Thyroid gland (tissue), 4 donors: ENCODE data around the gene DLX4. TPM values are rescaled to one million over a fixed set of nuclear protein-coding genes. Genes with fewer than 3 reads are reported as not detected.

Experiments used
- DNase-seq, 2 donors: peaks; one replicate each; pipeline ENCODE4 v3.0.0-alpha.2; 2019
- H3K27ac ChIP-seq, 3 donors: fragments of 200-600 bp; sonication (generic); 1 replicate in 2 of 3; 2 replicates in 1 of 3; pipeline ENCODE4 v1.5.1; 2016 to 2019; ENCODE audit warnings: mild to moderate bottlenecking in 1 of 3, moderate library complexity in 1 of 3
- H3K27me3 ChIP-seq: fragments of 200-600 bp; sonication (generic); one replicate; pipeline ENCODE4 v1.5.1; 2019
- H3K36me3 ChIP-seq, 2 donors: fragments of 200-600 bp; sonication (generic); one replicate each; pipeline ENCODE4 v1.5.1; 2016 to 2019
- H3K4me1 ChIP-seq, 2 donors: fragments of 200-600 bp; sonication (generic); one replicate each; pipeline ENCODE4 v1.5.1; 2017 to 2019
- H3K4me3 ChIP-seq, 3 donors: fragments of 200-600 bp; sonication (generic); replicated peaks in 1 of 3; 1 replicate in 2 of 3; 2 replicates in 1 of 3; pipeline ENCODE4 v1.5.1; 2016; ENCODE audit warnings: mild to moderate bottlenecking in 1 of 3
- H3K9me3 ChIP-seq: fragments of 200-600 bp; sonication (generic); one replicate; pipeline ENCODE4 v1.5.1; 2017
- POLR2A ChIP-seq, 2 donors: fragments of 450-650 bp; IDR thresholded peaks; one replicate each; pipeline ENCODE4 v1.6.1; 2017; ENCODE audit warnings: antibody characterized with exemption in 2 of 2, mild to moderate bottlenecking in 2 of 2, moderate library complexity in 1 of 2
- WGBS, 2 donors: methylation state at CpG; one replicate each; pipeline ENCODE4 v1.1.5; 2017; 5-methylcytosine and 5-hydroxymethylcytosine counted together
- intact Hi-C: fragments of 100-400 bp; cut with DNase I; formaldehyde crosslinking; loops from one replicate; pipeline ENCODE4 v1.15.1; 2023
- total RNA-seq, 4 donors: library from RNA; depleted of rRNA; stranded (reverse); fragments of >200 nt; gene quantifications; one replicate each; pipeline ENCODE4 v1.2.3, GENCODE V29; 2016
- TF ChIP-seq, protein P1 (sequence below), 6 experiments: fragments of 200-600 bp in 3 of 6; fragments of 450-650 bp in 3 of 6; sonication (generic) in 3 of 6; IDR thresholded peaks; one replicate each; pipeline ENCODE4 v1.5.1; 2016 to 2019; ENCODE audit warnings: antibody characterized with exemption in 6 of 6, mild to moderate bottlenecking in 2 of 6, inconsistent platforms in 1 of 6, moderate library complexity in 1 of 6

DLX4 gene
- total RNA-seq, 4 donors from 2014 or later = 0.56 to 1.2 TPM; not detected in 2

DNA sequence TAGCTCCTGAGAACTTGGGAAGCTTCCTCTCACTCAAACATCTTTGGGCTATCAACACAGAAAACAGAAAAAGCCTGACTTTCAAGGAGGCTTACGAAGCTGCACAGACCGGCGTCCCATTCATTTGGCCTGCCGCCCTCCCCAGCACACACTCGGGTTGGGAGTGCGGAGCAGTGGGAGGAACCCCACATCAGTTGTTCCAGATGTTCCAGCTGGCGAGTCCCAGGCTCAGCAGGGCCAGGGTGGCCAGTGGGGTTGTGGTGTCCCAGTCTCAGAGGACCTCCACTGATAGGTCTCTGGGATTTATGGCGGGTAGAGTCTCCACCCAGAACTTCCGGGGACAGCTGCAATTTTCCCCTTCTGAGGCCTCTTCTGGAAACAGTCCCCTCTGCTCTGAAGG lies 43.1 kb upstream of the DLX4 start:
- TF ChIP-seq, protein P1, sequence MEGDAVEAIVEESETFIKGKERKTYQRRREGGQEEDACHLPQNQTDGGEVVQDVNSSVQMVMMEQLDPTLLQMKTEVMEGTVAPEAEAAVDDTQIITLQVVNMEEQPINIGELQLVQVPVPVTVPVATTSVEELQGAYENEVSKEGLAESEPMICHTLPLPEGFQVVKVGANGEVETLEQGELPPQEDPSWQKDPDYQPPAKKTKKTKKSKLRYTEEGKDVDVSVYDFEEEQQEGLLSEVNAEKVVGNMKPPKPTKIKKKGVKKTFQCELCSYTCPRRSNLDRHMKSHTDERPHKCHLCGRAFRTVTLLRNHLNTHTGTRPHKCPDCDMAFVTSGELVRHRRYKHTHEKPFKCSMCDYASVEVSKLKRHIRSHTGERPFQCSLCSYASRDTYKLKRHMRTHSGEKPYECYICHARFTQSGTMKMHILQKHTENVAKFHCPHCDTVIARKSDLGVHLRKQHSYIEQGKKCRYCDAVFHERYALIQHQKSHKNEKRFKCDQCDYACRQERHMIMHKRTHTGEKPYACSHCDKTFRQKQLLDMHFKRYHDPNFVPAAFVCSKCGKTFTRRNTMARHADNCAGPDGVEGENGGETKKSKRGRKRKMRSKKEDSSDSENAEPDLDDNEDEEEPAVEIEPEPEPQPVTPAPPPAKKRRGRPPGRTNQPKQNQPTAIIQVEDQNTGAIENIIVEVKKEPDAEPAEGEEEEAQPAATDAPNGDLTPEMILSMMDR (IDR thresholded peaks at IDR 0.05) = no peak
- no peak for TF ChIP-seq POLR2A (IDR thresholded peaks at IDR 0.05)
- WGBS, 2 donors = 80 to 83% methylated on average over 1 to 9 of the region's 9 CpGs
- Histone ChIP-seq H3K27me3 (no peaks in the 10 kb centered on the region), H3K9me3 (no peaks in the 10 kb centered on the region), H3K4me1 (peaks cover 0 to 7% of the 10 kb centered on the region in 2 donors), H3K27ac (no peak overlapping the region), H3K36me3 (no peaks in the 10 kb centered on the region), H3K4me3 (no peak overlapping the region)
- intact Hi-C loops = no loop called here
- no peak for DNase-seq

DNA sequence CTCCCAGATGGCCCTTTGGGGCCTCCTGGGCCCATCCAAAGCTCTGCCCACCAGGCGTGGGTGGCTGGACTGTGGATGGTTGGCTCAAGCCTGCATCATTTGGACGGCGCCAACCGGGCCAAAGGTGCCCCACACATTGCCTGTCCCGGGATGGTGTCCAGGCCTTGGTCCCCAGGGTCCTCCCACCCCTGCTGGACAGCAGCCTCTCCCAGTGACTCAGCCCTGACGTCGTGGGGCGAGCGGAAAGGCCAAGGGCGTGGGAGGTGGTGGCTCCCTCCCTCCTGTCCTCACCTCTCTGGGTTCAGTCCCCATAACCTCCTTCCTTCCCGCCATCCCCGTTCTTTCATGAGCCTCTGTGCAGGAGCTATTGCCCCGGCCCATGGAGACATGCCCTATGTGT lies 42.1 kb upstream of the DLX4 start:
- H3K27me3 ChIP-seq = no peaks in the 10 kb centered on the region
- peak; percentile 15 to 20 for DNase-seq
- H3K36me3 ChIP-seq = no peaks in the 10 kb centered on the region
- intact Hi-C loops = no loop called here
- H3K9me3 ChIP-seq = no peaks in the 10 kb centered on the region
- H3K4me1 ChIP-seq = peaks cover 0 to 7% of the 10 kb centered on the region in 2 donors
- WGBS, 2 donors = 67 to 85% methylated on average over 13 of the region's 13 CpGs
- no peak overlapping the region for H3K4me3 ChIP-seq
- TF ChIP-seq POLR2A (IDR thresholded peaks at IDR 0.05) = no peak
- TF ChIP-seq, protein P1 (IDR thresholded peaks at IDR 0.05) = no peak
- no peak overlapping the region for H3K27ac ChIP-seq

DNA sequence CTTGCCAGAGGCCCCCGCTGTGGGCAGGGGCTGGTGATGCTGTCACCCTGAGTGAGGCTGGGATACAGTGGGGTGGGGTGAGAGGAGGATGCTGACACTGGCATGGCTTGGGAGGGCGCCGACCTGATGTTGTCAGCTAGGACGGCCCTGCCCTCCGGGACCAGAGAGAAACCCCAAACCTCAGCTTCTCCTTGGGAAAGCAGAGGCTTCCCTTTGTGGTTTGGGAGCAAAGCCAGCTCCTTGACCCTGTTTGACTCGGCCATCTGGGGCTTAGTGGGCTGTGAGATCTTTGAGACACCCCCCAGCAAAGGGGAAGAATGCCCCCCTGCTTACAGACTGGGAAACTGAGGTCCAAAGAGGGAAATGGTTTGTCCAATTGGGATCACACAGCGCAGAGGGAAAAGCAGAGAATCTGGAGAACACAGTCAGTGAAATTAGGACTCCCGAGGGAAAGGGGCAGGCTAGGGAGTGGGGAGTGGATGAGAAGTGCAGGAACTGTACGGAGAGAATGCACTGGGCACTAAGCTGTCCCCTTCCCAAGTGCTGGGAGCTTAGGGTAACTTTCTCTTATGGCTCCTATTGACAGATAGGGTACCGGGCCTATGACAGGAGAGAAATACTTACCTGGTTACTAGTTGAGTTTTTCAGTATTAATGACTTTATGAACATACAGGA lies 40.7 kb upstream of the DLX4 start:
- H3K4me3 ChIP-seq = no peak overlapping the region
- H3K27me3 ChIP-seq = no peaks in the 10 kb centered on the region
- TF ChIP-seq POLR2A (IDR thresholded peaks at IDR 0.05) = no peak
- TF ChIP-seq, protein P1 (IDR thresholded peaks at IDR 0.05) = no peak
- intact Hi-C loops = no loop called here
- 55 to 63% methylated on average over 5 to 10 of the region's 10 CpGs for WGBS, 2 donors
- H3K27ac ChIP-seq = no peak overlapping the region
- peaks cover 0 to 7% of the 10 kb centered on the region in 2 donors for H3K4me1 ChIP-seq
- H3K36me3 ChIP-seq = no peaks in the 10 kb centered on the region
- no peak for DNase-seq
- H3K9me3 ChIP-seq = no peaks in the 10 kb centered on the region

DNA sequence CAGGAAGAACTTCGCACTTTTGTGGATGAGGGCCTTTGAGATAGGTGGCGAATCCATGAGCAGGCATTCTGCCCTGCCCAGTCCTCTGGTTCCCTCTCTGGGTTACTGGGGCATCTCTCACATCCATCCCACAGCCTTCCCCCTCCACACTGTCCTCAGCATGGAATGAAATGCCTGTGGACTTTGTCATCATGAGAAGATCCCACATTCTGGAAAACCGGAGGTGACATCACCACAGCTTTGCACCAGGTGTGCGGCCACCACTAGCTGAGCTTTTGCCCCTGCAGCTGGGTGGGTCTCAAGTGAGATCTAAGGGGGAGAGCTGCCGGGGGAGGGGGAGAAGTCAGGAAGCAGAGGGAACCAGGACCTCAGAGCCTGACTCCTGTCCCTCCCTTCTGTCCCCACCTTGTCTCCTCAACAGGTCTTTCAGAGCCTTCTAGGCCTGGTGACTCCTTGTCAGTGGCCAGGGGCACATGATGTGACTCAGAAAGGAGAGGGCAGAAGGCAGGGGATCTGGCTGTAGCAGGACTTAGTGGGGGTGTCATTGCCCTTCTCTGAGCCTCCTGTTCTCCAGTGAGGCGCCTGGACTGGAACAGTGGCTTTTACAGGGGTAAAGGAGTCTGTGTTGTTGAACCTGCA lies 40.0 kb upstream of the DLX4 start:
- H3K4me1 ChIP-seq = peaks cover 0 to 7% of the 10 kb centered on the region in 2 donors
- WGBS, 2 donors = 85 to 92% methylated on average over 6 of the region's 6 CpGs
- H3K27ac ChIP-seq = no peak overlapping the region
- no peak overlapping the region for H3K4me3 ChIP-seq
- H3K27me3 ChIP-seq = no peaks in the 10 kb centered on the region
- no peaks in the 10 kb centered on the region for H3K9me3 ChIP-seq
- DNase-seq = no peak
- intact Hi-C loops = no loop called here
- TF ChIP-seq, protein P1 (IDR thresholded peaks at IDR 0.05) = no peak
- TF ChIP-seq POLR2A (IDR thresholded peaks at IDR 0.05) = no peak
- no peaks in the 10 kb centered on the region for H3K36me3 ChIP-seq

DNA sequence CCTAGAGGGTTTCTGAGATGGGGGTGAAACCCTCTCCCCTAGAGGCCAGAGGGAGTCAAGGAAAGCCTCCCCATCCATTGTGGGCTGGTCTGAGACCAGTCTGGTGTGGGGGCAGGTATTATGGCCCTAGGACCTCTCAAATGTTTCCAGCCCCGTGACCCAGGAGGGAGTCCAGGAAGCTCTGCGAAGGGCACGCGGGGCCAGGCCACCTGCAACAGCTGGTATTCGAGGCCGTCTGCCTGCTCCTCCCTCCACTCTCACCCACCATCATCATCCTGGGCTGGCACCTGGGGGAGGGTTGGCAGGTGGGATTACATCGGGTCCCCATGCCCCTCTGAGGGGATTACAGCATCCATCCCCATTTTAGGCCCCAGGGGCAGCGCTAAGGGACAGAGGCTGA lies 38.1 kb upstream of the DLX4 start:
- TF ChIP-seq POLR2A (IDR thresholded peaks at IDR 0.05) = no peak
- TF ChIP-seq, protein P1 (IDR thresholded peaks at IDR 0.05) = no peak
- 91 to 100% methylated on average over 8 of the region's 8 CpGs for WGBS, 2 donors
- Histone ChIP-seq H3K4me3 (no peak overlapping the region), H3K9me3 (no peaks in the 10 kb centered on the region), H3K27ac (no peak overlapping the region), H3K36me3 (no peaks in the 10 kb centered on the region), H3K4me1 (peaks cover 0 to 7% of the 10 kb centered on the region in 2 donors), H3K27me3 (no peaks in the 10 kb centered on the region)
- intact Hi-C loops = no loop called here
- no peak for DNase-seq
